ENCODE measurements around the gene CEP290.
"Not testable (repeated sequence)": the region's sequence is repeated elsewhere in the genome, so short reads cannot be mapped to it uniquely, and the experiment has no call there.

Gene CEP290

DNA sequence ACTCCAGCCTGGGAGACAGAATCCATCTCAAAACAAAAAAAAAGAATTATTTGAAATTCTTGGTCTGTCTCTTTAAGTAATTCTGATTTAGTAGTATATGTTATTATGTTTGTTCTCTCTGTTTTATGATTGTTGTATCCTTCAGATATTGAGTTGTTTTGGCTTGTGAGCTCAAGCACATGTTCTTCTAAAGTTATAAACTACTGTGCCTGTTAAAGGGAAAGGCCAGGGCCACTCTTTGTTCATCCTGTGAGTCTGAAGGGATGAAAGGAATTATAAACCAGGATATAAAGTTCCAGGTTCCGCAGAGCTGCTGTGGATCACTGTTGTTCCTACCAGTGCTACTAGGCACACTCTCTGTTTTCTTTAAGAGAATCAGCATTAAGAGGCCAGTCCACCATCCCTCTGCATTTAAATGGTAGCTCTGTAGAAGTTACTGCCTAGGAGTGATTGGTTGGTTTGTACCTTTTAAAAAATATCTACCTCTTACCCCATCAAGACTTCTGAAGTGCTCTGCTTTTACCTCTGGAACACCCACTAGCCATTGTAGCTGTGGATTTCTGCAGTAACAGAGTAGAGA, 14.3 kb upstream of the CEP290 start:
- H3K4me3 Mint-ChIP-seq = no peak overlapping the region
- no peak for DNase-seq (ENCODE audit: low spot score)
- no peaks in the 10 kb centered on the region for H3K9me3 Mint-ChIP-seq
- H3K4me1 Mint-ChIP-seq (ENCODE audit: low read depth) = peaks cover 9% of the 10 kb centered on the region
- no peak overlapping the region for H3K27ac Mint-ChIP-seq
- peaks cover 7% of the 10 kb centered on the region for H3K36me3 Mint-ChIP-seq (ENCODE audit: low read depth)
- H3K27me3 Mint-ChIP-seq (ENCODE audit: low read depth) = no peaks in the 10 kb centered on the region

DNA sequence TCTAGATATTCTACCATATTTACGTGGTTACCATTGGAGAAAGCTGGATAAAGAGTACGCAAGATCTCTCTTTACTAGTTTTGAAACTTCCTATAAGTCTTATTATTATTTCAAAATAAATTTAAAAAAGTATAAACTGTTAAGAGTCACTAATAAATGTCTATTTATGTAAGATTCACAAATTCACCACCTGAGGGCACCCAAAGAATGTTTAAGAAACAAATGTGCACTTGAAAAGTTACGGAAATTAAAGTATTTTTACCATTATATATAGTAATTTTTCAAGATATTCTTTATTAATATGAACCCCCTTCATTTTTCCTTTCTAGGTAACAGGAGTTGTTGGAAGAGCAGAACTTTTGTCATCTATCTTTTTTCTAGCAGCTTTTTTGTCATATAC, 12.1 kb upstream of the CEP290 start:
- Mint-ChIP-seq H3K36me3 (ENCODE audit: low read depth) (peaks cover 4% of the 10 kb centered on the region), H3K9me3 (no peaks in the 10 kb centered on the region), H3K27ac (no peak overlapping the region), H3K4me1 (ENCODE audit: low read depth) (peaks cover 9% of the 10 kb centered on the region), H3K27me3 (ENCODE audit: low read depth) (no peaks in the 10 kb centered on the region), H3K4me3 (no peak overlapping the region)
- DNase-seq (ENCODE audit: low spot score) = no peak

DNA sequence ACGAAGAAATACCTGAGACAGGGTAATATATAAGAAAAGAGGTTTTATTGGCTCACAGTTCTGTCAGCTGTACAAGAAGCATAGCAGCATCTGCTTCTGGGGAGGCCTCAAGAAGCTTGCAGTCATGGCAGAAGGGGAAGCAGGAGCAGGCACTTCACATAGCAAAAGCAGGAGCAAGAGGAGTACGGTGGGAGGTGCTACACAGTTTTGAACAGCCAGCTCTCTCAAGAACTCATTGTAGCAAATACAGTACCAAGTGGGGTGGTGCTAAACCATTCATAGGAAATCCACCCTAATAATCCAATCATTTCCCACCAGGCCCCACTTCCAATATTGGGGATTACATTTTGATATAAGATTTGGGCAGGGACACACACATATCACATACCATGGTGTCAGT, 8.2 kb upstream of the CEP290 start:
- Mint-ChIP-seq H3K27ac (no peak overlapping the region), H3K9me3 (no peaks in the 10 kb centered on the region), H3K36me3 (ENCODE audit: low read depth) (peaks cover 3% of the 10 kb centered on the region), H3K27me3 (ENCODE audit: low read depth) (no peaks in the 10 kb centered on the region), H3K4me3 (no peak overlapping the region), H3K4me1 (ENCODE audit: low read depth) (peaks cover 16% of the 10 kb centered on the region)
- DNase-seq (ENCODE audit: low spot score) = no peak

DNA sequence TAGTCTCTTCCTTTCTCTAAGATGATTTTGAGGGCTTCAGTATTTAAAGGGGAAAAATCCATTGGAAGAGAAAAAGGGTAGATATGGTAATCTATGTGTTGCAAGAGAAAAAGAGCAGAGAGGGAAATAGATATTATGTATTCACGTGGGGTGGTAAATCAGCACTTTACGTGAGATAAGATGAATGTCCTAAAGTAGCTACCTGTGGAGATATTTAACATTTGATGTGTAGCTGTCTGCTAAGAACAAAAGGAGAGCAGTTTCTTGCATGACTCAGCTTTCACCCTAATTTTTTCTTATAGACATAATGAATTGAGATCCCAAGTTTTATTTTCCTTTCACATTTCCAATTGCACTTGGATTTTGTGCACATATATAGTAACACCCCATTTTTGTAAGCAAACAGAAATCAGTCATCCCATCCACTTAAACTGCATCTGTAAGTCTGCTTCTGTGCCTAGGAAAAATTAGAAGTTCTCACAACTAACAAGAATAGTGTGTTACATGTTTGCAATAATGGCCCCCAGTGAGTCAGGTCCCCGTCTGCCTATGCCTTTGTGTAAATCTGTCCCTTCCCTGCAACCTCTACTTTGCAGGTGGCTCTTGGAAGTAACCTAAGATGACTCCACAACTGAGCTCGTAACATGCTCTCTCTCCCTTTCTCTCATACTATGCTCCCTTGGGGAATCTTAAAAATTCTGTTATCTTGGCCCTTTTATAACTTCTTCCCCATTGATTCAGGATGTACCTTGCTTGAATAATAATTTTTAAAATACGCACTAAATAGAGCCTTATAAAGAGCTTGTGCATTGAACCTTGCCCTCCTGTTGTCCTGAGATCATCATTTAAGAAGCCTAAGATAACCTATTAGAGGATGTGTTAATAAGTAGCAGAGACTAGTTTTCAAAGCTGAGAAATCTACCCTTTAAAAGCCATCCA, 3.9 kb upstream of the CEP290 start:
- Mint-ChIP-seq H3K27ac (no peak overlapping the region), H3K4me1 (ENCODE audit: low read depth) (peaks cover 31% of the 10 kb centered on the region), H3K9me3 (no peaks in the 10 kb centered on the region), H3K36me3 (ENCODE audit: low read depth) (peaks cover 6% of the 10 kb centered on the region), H3K27me3 (ENCODE audit: low read depth) (no peaks in the 10 kb centered on the region), H3K4me3 (no peak overlapping the region)
- DNase-seq (ENCODE audit: low spot score) = no peak

DNA sequence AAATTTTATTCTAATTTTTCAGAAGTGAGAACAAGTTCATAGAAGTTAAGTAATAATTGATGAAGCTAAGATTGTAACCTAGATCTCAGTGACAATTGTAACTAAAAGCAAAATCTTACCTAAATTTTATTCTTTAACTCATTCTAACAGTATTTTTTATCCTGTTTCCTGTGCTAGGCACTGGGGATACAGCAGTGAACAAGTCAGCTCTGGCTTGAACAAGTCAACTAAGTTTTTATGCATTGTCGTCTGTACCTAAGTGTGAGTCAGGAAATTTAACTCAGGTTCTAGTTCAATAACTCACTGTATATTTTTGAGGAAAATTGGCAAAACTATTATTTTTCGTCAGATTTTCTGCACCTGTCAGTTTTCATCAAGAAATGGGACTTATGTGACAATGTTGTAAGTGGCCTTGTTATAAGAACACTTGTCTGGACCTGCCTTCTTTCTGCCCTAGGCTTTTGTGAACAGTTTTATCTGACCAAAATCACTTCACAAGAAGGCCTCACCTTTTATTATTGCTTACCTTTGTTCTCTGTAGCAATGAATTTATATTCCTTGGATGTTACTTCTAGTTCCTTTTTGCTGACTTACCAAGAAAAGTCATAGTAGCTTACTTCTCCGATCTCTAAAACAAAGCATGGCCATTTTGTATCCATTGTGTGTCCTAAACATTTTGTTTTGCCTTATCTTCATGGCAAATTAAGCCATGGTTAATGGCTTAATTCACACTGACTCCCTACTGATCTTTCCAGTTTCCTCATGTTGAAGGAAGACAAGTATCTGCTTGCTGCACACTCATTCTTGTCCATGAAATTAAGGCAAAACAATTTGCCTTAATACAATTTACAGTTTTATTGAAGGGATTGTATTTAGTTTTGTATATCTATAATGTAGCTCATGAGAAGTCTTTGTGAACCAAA, 2.9 kb upstream of the CEP290 start:
- H3K4me3 Mint-ChIP-seq = no peak overlapping the region
- no peak overlapping the region for H3K27ac Mint-ChIP-seq
- peaks cover 33% of the 10 kb centered on the region for H3K4me1 Mint-ChIP-seq (ENCODE audit: low read depth)
- H3K9me3 Mint-ChIP-seq = no peaks in the 10 kb centered on the region
- DNase-seq (ENCODE audit: low spot score) = no peak
- H3K27me3 Mint-ChIP-seq (ENCODE audit: low read depth) = no peaks in the 10 kb centered on the region
- peaks cover 12% of the 10 kb centered on the region for H3K36me3 Mint-ChIP-seq (ENCODE audit: low read depth)

DNA sequence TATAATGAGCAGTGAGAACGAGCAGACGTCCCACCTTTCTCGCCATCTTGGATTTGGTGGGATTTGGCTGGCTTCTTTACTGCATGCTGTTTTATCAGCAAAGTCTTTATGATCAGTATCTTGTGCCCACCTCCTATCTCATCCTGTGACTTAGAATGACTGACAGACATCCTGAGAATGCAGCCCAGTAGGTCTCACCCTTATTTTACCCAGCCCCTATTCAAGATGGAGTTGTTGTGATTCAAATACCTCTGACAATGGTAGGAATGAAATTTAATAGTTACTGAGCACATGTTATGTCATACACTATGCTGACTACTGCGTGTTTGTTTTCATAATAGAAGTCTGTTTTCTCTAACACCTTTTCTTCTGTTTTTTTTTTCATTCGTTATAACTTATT, 2.1 kb upstream of the CEP290 start:
- H3K27ac Mint-ChIP-seq = no peak overlapping the region
- H3K4me1 Mint-ChIP-seq (ENCODE audit: low read depth) = peaks cover 33% of the 10 kb centered on the region
- no peaks in the 10 kb centered on the region for H3K27me3 Mint-ChIP-seq (ENCODE audit: low read depth)
- no peaks in the 10 kb centered on the region for H3K9me3 Mint-ChIP-seq
- peak overlapping the region; percentile 0 for H3K4me3 Mint-ChIP-seq
- DNase-seq (ENCODE audit: low spot score) = no peak
- peaks cover 12% of the 10 kb centered on the region for H3K36me3 Mint-ChIP-seq (ENCODE audit: low read depth)

DNA sequence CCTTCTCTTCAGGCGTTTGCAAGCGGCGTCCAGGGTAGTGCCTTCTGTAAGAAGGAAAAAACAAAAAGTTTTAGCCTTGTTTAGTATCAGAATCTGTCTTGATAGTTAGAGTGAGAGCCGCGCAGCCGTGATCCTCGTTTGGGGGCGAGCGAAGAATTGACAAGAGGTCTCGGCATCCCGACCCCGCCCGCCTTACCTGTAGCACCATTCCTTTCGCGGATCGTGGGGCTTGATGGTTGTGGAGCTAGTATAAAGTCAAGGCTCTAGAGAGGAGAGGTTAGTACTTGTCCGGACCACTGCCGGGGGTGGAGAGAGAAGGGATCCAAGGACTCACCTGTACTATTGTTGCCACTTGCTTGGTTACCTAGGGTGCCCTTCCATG, 713 bp upstream of the CEP290 start:
- Mint-ChIP-seq H3K4me1 (ENCODE audit: low read depth) (peaks cover 34% of the 10 kb centered on the region), H3K27ac (peak overlapping the region; percentile 91), H3K9me3 (no peaks in the 10 kb centered on the region), H3K36me3 (ENCODE audit: low read depth) (peaks cover 17% of the 10 kb centered on the region), H3K4me3 (peak overlapping the region; percentile 97), H3K27me3 (ENCODE audit: low read depth) (no peaks in the 10 kb centered on the region)
- peak; percentile 16 for DNase-seq (ENCODE audit: low spot score)

DNA sequence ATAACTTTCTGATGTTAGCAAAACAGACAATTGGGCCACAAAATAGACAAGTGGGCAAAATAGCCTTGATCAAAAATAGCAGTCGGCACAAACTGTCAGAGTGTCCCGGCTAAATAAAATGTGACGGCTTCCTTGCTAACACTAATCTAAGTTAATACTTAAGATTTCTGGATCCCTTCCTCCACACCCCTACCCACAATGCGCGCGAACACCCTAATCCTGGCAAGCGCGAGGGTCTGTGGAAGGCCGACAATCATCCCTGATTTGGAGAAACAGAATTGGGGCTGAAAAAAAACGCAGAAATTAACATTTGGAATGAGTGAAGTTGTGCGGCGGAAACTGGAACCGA, 489 bp downstream of the CEP290 start:
- Mint-ChIP-seq H3K4me3 (peak overlapping the region; percentile 97), H3K4me1 (ENCODE audit: low read depth) (peaks cover 35% of the 10 kb centered on the region), H3K36me3 (ENCODE audit: low read depth) (peaks cover 23% of the 10 kb centered on the region), H3K27ac (peak overlapping the region; percentile 91), H3K9me3 (no peaks in the 10 kb centered on the region), H3K27me3 (ENCODE audit: low read depth) (no peaks in the 10 kb centered on the region)
- no peak for DNase-seq (ENCODE audit: low spot score)

DNA sequence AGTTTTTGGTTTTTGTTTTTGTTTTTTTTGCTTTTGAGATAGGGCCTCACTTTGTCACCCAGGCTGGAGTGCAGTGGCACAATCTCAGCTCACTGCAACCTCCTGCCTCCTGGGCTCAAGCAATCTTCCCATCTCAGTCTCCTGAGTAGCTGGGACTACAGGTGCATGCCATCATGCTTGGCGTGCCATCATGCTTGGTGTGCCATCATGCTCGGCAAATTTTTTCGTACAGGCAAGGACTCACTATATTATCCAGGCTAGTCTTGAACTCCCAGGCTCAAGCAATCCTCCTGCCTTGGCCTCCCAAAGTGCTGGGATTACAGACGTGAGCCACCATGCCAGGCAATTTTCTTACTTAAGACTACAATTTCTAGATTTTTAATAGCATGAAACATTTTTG, 2.2 kb downstream of the CEP290 start:
- H3K4me1 Mint-ChIP-seq (ENCODE audit: low read depth) = peaks cover 28% of the 10 kb centered on the region
- peaks cover 18% of the 10 kb centered on the region for H3K36me3 Mint-ChIP-seq (ENCODE audit: low read depth)

DNA sequence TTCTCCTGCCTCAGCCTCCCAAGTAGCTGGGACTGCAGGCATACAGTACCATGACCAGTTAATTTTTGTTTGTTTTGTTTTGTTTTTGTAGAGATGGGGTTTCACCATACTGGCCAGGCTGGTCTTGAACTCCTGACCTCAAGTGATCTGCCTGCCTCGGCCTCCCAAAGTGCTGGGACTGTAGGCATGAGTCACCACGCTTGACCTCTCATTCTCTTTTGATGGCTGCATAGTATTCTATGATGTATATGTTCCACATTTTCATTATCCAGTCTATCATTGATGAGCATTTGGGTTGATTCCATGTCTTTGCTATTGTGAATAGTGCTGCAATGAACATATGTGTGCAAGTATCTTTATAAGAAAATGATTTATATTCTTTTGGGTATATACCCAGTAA, 8.7 kb downstream of the CEP290 start:
- not testable (repeated sequence) for H3K4me3 Mint-ChIP-seq; H3K27ac Mint-ChIP-seq; DNase-seq (ENCODE audit: low spot score); H3K9me3 Mint-ChIP-seq; H3K4me1 Mint-ChIP-seq (ENCODE audit: low read depth); H3K27me3 Mint-ChIP-seq (ENCODE audit: low read depth)
- H3K36me3 Mint-ChIP-seq (ENCODE audit: low read depth) = peaks cover 19% of the 10 kb centered on the region

More for the DNA sequence above, 2.2 kb downstream of the CEP290 start:
- H3K9me3 Mint-ChIP-seq; DNase-seq (ENCODE audit: low spot score); H3K27ac Mint-ChIP-seq; H3K4me3 Mint-ChIP-seq; H3K27me3 Mint-ChIP-seq (ENCODE audit: low read depth): not testable (repeated sequence)

DNA sequence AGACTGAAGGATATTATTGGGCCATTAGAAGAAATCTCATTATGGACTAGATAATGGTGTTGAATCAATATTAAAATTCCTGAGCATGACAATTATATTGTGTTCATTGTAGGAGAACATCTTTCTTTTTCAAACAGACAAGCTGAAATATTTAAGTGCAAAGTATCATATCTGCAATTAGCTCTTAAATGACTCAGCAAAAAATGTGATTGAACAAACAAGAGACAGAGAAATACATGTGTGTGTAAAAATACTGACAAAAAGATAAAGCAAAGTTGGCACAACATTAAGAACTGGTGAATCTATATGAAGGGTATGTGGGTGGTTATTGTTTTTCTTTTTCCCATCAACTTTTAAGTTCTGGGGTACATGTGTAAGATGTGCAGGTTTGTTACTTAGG, 9.5 kb downstream of the CEP290 start:
- H3K4me1 Mint-ChIP-seq (ENCODE audit: low read depth) = peaks cover 7% of the 10 kb centered on the region
- no peak for DNase-seq (ENCODE audit: low spot score)
- no peaks in the 10 kb centered on the region for H3K27me3 Mint-ChIP-seq (ENCODE audit: low read depth)
- no peaks in the 10 kb centered on the region for H3K9me3 Mint-ChIP-seq
- H3K4me3 Mint-ChIP-seq = no peak overlapping the region
- H3K36me3 Mint-ChIP-seq (ENCODE audit: low read depth) = peaks cover 16% of the 10 kb centered on the region
- no peak overlapping the region for H3K27ac Mint-ChIP-seq

DNA sequence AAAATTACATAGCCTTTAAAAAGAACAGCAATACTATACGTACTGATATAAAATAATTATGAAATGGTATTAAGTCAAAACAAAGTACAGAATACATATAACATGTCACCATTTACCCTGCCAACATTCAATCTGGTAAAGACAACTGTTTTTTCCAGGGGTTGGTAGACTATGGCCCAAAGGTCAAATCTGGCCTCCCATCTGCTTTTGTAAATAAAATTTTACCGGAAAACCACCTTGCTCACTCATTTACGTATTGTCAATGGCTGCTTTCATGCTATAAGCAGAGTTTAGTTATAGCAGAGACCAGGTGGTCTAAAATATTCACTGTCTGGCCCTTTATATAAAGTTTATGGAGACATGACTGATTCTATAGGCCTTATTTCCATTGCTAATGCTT, 14.0 kb downstream of the CEP290 start:
- H3K27ac Mint-ChIP-seq = no peak overlapping the region

DNA sequence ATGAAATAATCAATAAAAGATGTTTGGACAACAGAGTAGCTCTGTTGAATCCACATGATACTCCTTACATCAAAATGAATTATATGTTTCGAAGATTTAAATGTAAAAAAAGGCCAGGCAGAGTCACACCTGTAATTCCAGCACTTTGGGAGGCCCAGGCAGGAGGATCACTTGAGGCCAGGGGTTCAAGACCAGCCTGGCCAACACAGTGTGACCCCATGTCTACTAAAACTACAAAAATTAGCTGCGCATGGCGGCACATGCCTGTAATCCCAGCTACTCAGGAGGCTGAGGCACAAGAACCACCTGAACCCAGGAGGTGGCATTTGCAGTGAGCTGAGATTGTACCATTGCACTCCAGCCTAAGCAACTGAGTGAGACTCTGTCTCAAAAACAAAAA, 14.8 kb downstream of the CEP290 start:
- Mint-ChIP-seq H3K27me3 (ENCODE audit: low read depth) (no peaks in the 10 kb centered on the region), H3K4me1 (ENCODE audit: low read depth) (no peaks in the 10 kb centered on the region), H3K4me3 (no peak overlapping the region), H3K36me3 (ENCODE audit: low read depth) (peaks cover 8% of the 10 kb centered on the region), H3K9me3 (no peaks in the 10 kb centered on the region), H3K27ac (no peak overlapping the region)
- no peak for DNase-seq (ENCODE audit: low spot score)

More for the DNA sequence above, 14.0 kb downstream of the CEP290 start:
- Mint-ChIP-seq H3K9me3 (no peaks in the 10 kb centered on the region), H3K4me1 (ENCODE audit: low read depth) (peaks cover 5% of the 10 kb centered on the region), H3K36me3 (ENCODE audit: low read depth) (peaks cover 8% of the 10 kb centered on the region), H3K4me3 (no peak overlapping the region), H3K27me3 (ENCODE audit: low read depth) (no peaks in the 10 kb centered on the region)
- DNase-seq (ENCODE audit: low spot score) = no peak

DNA sequence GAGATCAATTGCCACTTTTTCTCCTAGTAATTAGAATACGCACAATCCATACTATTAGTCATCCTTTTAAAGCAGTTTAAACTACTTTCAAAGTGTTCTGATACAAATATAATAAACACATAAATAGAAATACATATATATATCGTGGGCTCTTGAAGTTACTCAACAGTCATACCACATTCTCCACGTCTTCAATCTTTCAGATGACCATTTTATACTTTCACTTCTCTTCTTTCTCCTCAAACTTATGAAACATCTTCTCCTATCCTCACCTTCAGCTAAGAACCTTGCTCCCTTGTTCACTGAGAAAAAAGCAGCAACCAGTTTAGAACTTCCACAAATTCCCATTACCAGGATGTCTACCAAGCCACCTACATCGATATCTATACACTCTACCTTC, 19.2 kb downstream of the CEP290 start:
- peaks cover 8% of the 10 kb centered on the region for H3K36me3 Mint-ChIP-seq (ENCODE audit: low read depth)
- no peak overlapping the region for H3K27ac Mint-ChIP-seq
- H3K27me3 Mint-ChIP-seq (ENCODE audit: low read depth) = no peaks in the 10 kb centered on the region
- no peak for DNase-seq (ENCODE audit: low spot score)
- H3K4me3 Mint-ChIP-seq = no peak overlapping the region
- H3K4me1 Mint-ChIP-seq (ENCODE audit: low read depth) = no peaks in the 10 kb centered on the region
- no peaks in the 10 kb centered on the region for H3K9me3 Mint-ChIP-seq
